ENCODE data around the gene MTMR11. TPM values are rescaled to one million over a fixed set of nuclear protein-coding genes. Genes with fewer than 3 reads are reported as not detected.

Gene MTMR11
- total and polyA plus RNA-seq, 9 of the 15 experiments (the other 6 are each of a cell fraction or from before 2014, with no cell fraction given), result 0.09 to 1.6 (median 0.51) TPM

DNA sequence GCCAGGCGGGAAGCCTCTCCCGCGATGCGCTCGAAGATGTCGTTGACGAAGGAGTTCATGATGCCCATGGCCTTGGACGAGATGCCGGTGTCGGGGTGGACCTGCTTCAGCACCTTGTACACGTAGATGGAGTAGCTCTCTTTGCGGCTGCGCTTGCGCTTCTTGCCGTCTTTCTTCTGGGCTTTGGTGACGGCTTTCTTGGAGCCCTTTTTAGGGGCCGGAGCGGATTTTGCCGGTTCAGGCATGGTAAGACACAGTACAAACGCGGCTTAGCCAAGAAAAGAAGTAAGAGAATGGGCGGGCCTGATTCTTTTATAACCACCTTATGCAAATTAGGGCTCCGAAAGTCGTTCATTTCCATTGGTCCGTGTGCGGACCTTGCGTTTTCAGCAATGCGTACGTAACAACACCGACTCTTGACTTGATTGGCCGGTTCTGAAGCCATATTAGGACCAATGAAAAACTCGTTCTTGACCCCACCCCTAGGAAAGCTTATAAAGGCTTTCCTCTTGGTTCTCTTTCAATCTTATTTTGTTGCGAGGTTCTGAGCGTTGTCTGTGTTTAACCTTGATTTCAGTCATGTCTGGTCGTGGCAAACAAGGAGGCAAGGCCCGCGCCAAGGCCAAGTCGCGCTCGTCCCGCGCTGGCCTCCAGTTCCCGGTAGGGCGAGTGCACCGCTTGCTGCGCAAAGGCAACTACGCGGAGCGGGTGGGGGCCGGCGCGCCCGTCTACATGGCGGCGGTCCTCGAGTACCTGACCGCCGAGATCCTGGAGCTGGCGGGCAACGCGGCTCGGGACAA is 50.1 kb downstream of the MTMR11 start (continued):
- TF ChIP-seq AFF1 (IDR thresholded peaks at IDR 0.05; ENCODE audit: low read depth in 1 of 2, partially characterized antibody in 2 of 2), result peak; percentile 62 to 74
- peak; percentile 20; the same call in 1 of the 2 replicates for TF ChIP-seq TARDBP (IDR thresholded peaks at IDR 0.05)
- TF ChIP-seq, protein P1, sequence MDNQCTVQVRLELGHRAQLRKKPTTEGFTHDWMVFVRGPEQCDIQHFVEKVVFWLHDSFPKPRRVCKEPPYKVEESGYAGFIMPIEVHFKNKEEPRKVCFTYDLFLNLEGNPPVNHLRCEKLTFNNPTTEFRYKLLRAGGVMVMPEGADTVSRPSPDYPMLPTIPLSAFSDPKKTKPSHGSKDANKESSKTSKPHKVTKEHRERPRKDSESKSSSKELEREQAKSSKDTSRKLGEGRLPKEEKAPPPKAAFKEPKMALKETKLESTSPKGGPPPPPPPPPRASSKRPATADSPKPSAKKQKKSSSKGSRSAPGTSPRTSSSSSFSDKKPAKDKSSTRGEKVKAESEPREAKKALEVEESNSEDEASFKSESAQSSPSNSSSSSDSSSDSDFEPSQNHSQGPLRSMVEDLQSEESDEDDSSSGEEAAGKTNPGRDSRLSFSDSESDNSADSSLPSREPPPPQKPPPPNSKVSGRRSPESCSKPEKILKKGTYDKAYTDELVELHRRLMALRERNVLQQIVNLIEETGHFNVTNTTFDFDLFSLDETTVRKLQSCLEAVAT (IDR thresholded peaks at IDR 0.05), result peak; percentile 97 to 98
- TF ChIP-seq ZNF384 (IDR thresholded peaks at IDR 0.05; ENCODE audit: low read depth, low read length), result no peak
- peak in 1 of 2 experiments; percentile 81; a peak in 1 of 4 replicates for TF ChIP-seq KDM4B (IDR thresholded peaks at IDR 0.05; ENCODE audit: borderline replicate concordance in 2 of 2, low read depth in 1 of 2)
- TF ChIP-seq CXXC5 (CRISPR knock-in tag; IDR thresholded peaks at IDR 0.05), result peak; percentile 91
- TF ChIP-seq HNRNPH1 (optimal IDR thresholded peaks at IDR 0.05; ENCODE audit: low read depth, low read length), result no peak
- TF ChIP-seq MYC (IDR thresholded peaks at IDR 0.05; ENCODE audit: low read depth, low read length), result peak; percentile 65
- TF ChIP-seq MYC (CRISPR knock-in tag; IDR thresholded peaks at IDR 0.05; ENCODE audit: borderline replicate concordance, low read depth), result peak; percentile 27; the same call in 1 of the 2 replicates
- no peak for TF ChIP-seq ZNF778 (CRISPR knock-in tag; IDR thresholded peaks at IDR 0.05)
- TF ChIP-seq, protein P2, sequence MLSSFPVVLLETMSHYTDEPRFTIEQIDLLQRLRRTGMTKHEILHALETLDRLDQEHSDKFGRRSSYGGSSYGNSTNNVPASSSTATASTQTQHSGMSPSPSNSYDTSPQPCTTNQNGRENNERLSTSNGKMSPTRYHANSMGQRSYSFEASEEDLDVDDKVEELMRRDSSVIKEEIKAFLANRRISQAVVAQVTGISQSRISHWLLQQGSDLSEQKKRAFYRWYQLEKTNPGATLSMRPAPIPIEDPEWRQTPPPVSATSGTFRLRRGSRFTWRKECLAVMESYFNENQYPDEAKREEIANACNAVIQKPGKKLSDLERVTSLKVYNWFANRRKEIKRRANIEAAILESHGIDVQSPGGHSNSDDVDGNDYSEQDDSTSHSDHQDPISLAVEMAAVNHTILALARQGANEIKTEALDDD (IDR thresholded peaks at IDR 0.05), result no peak
- peak; percentile 96 for TF ChIP-seq GTF2F1 (IDR thresholded peaks at IDR 0.05; ENCODE audit: low read depth, low read length)
- TF ChIP-seq, protein P3, sequence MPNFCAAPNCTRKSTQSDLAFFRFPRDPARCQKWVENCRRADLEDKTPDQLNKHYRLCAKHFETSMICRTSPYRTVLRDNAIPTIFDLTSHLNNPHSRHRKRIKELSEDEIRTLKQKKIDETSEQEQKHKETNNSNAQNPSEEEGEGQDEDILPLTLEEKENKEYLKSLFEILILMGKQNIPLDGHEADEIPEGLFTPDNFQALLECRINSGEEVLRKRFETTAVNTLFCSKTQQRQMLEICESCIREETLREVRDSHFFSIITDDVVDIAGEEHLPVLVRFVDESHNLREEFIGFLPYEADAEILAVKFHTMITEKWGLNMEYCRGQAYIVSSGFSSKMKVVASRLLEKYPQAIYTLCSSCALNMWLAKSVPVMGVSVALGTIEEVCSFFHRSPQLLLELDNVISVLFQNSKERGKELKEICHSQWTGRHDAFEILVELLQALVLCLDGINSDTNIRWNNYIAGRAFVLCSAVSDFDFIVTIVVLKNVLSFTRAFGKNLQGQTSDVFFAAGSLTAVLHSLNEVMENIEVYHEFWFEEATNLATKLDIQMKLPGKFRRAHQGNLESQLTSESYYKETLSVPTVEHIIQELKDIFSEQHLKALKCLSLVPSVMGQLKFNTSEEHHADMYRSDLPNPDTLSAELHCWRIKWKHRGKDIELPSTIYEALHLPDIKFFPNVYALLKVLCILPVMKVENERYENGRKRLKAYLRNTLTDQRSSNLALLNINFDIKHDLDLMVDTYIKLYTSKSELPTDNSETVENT (CRISPR knock-in tag; IDR thresholded peaks at IDR 0.05), result peak; percentile 97
- no peak for TF ChIP-seq WHSC1 (IDR thresholded peaks at IDR 0.05; ENCODE audit: low read length)
- TF ChIP-seq, protein P4, sequence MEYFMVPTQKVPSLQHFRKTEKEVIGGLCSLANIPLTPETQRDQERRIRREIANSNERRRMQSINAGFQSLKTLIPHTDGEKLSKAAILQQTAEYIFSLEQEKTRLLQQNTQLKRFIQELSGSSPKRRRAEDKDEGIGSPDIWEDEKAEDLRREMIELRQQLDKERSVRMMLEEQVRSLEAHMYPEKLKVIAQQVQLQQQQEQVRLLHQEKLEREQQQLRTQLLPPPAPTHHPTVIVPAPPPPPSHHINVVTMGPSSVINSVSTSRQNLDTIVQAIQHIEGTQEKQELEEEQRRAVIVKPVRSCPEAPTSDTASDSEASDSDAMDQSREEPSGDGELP (CRISPR knock-in tag; IDR thresholded peaks at IDR 0.05; ENCODE audit: borderline replicate concordance), result peak; percentile 72; the same call in 1 of the 2 replicates
- TF ChIP-seq ZKSCAN3 (CRISPR knock-in tag; IDR thresholded peaks at IDR 0.05), result no peak
- no peak for TF ChIP-seq ZBTB7A (IDR thresholded peaks at IDR 0.05; ENCODE audit: borderline replicate concordance, control insufficient read depth, low read depth, low read length)

Data from K562 (cell line).